CD14-positive monocyte (primary cell): ENCODE data around the gene L3MBTL4. TPM values are rescaled to one million over a fixed set of nuclear protein-coding genes. Genes with fewer than 3 reads are reported as not detected.

Source experiments
- DNase-seq, 3 donors: peaks; one replicate each; pipeline ENCODE4 v3.0.0-alpha.2; 2011 to 2022
- H2AFZ ChIP-seq: 2 replicates; pipeline ENCODE4 v1.6.0; 2012; ENCODE audit warnings: mild to moderate bottlenecking, low read depth, low read length, inconsistent platforms; ENCODE audit not compliant: insufficient read depth, poor library complexity, severe bottlenecking
- H3K27ac ChIP-seq, 2 donors: 1 replicate in 1 of 2; 2 replicates in 1 of 2; pipeline ENCODE4 v1.5.1; 2012 to 2013; ENCODE audit warnings: low read length in 2 of 2, control low read depth in 1 of 2, inconsistent platforms in 1 of 2, low read depth in 1 of 2, mild to moderate bottlenecking in 1 of 2
- H3K27me3 ChIP-seq, 2 donors: one replicate each; pipeline versions ENCODE4 v1.6.0 to v1.6.1; 2011 to 2013; ENCODE audit warnings: low read length in 2 of 2; ENCODE audit not compliant: control insufficient read depth in 2 of 2, insufficient read depth in 2 of 2
- H3K36me3 ChIP-seq, 2 donors: replicated peaks in 1 of 2; 1 replicate in 1 of 2; 2 replicates in 1 of 2; pipeline versions ENCODE4 v1.5.1 to v1.6.1; 2012 to 2013; ENCODE audit warnings: low read length in 2 of 2, control low read depth in 1 of 2, inconsistent platforms in 1 of 2, mild to moderate bottlenecking in 1 of 2; ENCODE audit not compliant: insufficient read depth in 2 of 2, control insufficient read depth in 1 of 2
- H3K4me1 ChIP-seq, 2 donors: 1 replicate in 1 of 2; 2 replicates in 1 of 2; pipeline versions ENCODE4 v1.5.1 to v1.6.1; 2012 to 2013; ENCODE audit warnings: low read length in 2 of 2, control low read depth in 1 of 2, inconsistent platforms in 1 of 2, mild to moderate bottlenecking in 1 of 2, moderate library complexity in 1 of 2; ENCODE audit not compliant: insufficient read depth in 2 of 2, control insufficient read depth in 1 of 2
- H3K4me2 ChIP-seq: replicated peaks from 2 replicates; pipeline ENCODE3; 2012; ENCODE audit warnings: low read length, moderate library complexity, mild to moderate bottlenecking; ENCODE audit not compliant: poor library complexity, severe bottlenecking; ENCODE audit errors: extremely low read depth
- H3K4me3 ChIP-seq, 3 experiments: fragments of 200-600 bp in 1 of 3; sonication (generic) in 1 of 3; replicated peaks in 1 of 3; 1 replicate in 2 of 3; 2 replicates in 1 of 3; pipeline ENCODE4 v1.5.1; 2011 to 2013; ENCODE audit warnings: low read length in 3 of 3, mild to moderate bottlenecking in 3 of 3, control low read depth in 2 of 3, low read depth in 2 of 3, inconsistent platforms in 1 of 3, moderate library complexity in 1 of 3
- H3K79me2 ChIP-seq: 2 replicates; pipeline ENCODE4 v1.6.0; 2012; ENCODE audit warnings: mild to moderate bottlenecking, control low read depth, inconsistent platforms, low read length, moderate library complexity; ENCODE audit not compliant: insufficient read depth
- H3K9ac ChIP-seq: 2 replicates; pipeline ENCODE4 v1.6.0; 2017; ENCODE audit warnings: low read length, mild to moderate bottlenecking; ENCODE audit not compliant: insufficient read depth, poor library complexity, severe bottlenecking
- H3K9me3 ChIP-seq, 2 donors: replicated peaks in 1 of 2; 1 replicate in 1 of 2; 2 replicates in 1 of 2; pipeline versions ENCODE4 v1.5.1 to v1.6.1; 2012 to 2013; ENCODE audit warnings: low read length in 2 of 2, control low read depth in 1 of 2; ENCODE audit not compliant: control insufficient read depth in 1 of 2, insufficient read depth in 1 of 2
- H4K20me1 ChIP-seq: 2 replicates; pipeline ENCODE4 v1.6.0; 2012; ENCODE audit warnings: mild to moderate bottlenecking, low read length, control low read depth, moderate library complexity; ENCODE audit not compliant: insufficient read depth
- H3K27ac Mint-ChIP-seq, 7 donors: one replicate each; pipeline ENCODE4 v1.8.0; 2020; ENCODE audit warnings: mild to moderate bottlenecking in 7 of 7, mixed read lengths in 7 of 7, moderate library complexity in 6 of 7, inconsistent platforms in 2 of 7
- H3K27me3 Mint-ChIP-seq, 3 donors: one replicate each; pipeline ENCODE4 v1.8.0; 2021 to 2022; ENCODE audit warnings: low read depth in 3 of 3, mild to moderate bottlenecking in 3 of 3, mixed read lengths in 3 of 3, moderate library complexity in 3 of 3, inconsistent platforms in 1 of 3
- H3K36me3 Mint-ChIP-seq, 2 donors: one replicate each; pipeline ENCODE4 v1.8.0; 2020; ENCODE audit warnings: mixed read lengths in 2 of 2, inconsistent platforms in 1 of 2, mild to moderate bottlenecking in 1 of 2
- H3K4me1 Mint-ChIP-seq: one replicate; pipeline ENCODE4 v1.8.0; 2020; ENCODE audit warnings: mild to moderate bottlenecking, mixed read lengths
- H3K4me3 Mint-ChIP-seq, 2 donors: one replicate each; pipeline ENCODE4 v1.8.0; 2020; ENCODE audit warnings: mild to moderate bottlenecking in 2 of 2, mixed read lengths in 2 of 2, moderate library complexity in 1 of 2
- H3K9me3 Mint-ChIP-seq, 7 donors: one replicate each; pipeline ENCODE4 v1.8.0; 2020 to 2022; ENCODE audit warnings: mixed read lengths in 7 of 7, mild to moderate bottlenecking in 6 of 7, moderate library complexity in 6 of 7, inconsistent platforms in 2 of 7
- CTCF ChIP-seq: fragments of 200-600 bp; IDR thresholded peaks from one replicate; pipeline ENCODE4 v1.8.0; 2022; ENCODE audit warnings: antibody characterized with exemption, mild to moderate bottlenecking
- WGBS: methylation state at CpG from one replicate; pipeline ENCODE4 v1.1.5; 2013; ENCODE audit warnings: missing lambda C conversion rate; ENCODE audit not compliant: insufficient coverage; 5-methylcytosine and 5-hydroxymethylcytosine counted together
- intact Hi-C, 2 donors: fragments of 100-400 bp; cut with micrococcal nuclease; formaldehyde crosslinking; loops; one replicate each; pipeline versions ENCODE4 v1.15.0 to v1.15.1; 2023
- polyA plus RNA-seq, 3 donors: library from polyadenylated mRNA; depleted of rRNA in 1 of 3; unstranded in 2 of 3; stranded (reverse) in 1 of 3; fragments of 300-500 nt in 2 of 3; fragments of >200 nt in 1 of 3; fragmentation: Illumina TruSeq in 2 of 3; gene quantifications; 1 replicate in 2 of 3; 2 replicates in 1 of 3; pipeline ENCODE4 v1.2.3, GENCODE V29; 2012 to 2021

Gene L3MBTL4
- polyA plus RNA-seq, 3 donors = 0.55 to 1.2 (median 0.72) TPM

DNA sequence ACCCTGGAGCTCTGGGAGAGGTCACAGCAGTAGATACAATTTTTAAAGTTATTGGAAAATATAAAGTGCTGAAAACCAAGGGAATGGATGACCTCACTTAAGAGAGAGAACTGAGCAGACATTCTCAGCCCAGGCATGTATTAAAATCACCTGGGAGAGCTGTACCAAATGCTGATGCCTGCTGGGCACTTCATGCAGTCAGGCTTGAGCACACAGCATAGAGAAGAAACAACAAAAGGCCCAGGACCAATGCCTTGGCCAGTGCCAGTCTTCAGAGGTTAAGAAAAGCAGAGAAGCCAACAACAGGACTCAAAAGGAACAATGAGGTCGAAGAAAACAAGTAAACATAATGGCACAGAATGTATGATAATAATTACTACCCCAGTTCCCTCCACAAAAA is 211.8 kb downstream of the L3MBTL4 start:
- H3K36me3 Mint-ChIP-seq = no peaks in the 10 kb centered on the region
- Histone ChIP-seq H3K79me2 (no peaks in the 10 kb centered on the region), H3K27ac (no peak overlapping the region), H3K9ac (no peak overlapping the region), H3K4me1 (no peaks in the 10 kb centered on the region), H2AFZ (no peak overlapping the region), H3K27me3 (no peaks in the 10 kb centered on the region), H3K4me2 (no peak overlapping the region), H4K20me1 (no peaks in the 10 kb centered on the region), H3K9me3 (no peaks in the 10 kb centered on the region), H3K4me3 (no peak overlapping the region), H3K36me3 (no peaks in the 10 kb centered on the region)
- peaks cover 0 to 2% (median 0%) of the 10 kb centered on the region in 3 donors for H3K27me3 Mint-ChIP-seq
- WGBS = no CpG with 5 or more reads among the region's 1 CpG
- H3K4me1 Mint-ChIP-seq = no peaks in the 10 kb centered on the region
- H3K9me3 Mint-ChIP-seq = peaks cover 0 to 2% (median 0%) of the 10 kb centered on the region in 7 donors
- intact Hi-C loops = no loop called here
- H3K27ac Mint-ChIP-seq = no peak overlapping the region
- no peak for DNase-seq
- no peak overlapping the region for H3K4me3 Mint-ChIP-seq
- no peak for TF ChIP-seq CTCF

- H3K27ac ChIP-seq = no peak overlapping the region
- no peak for DNase-seq
- H3K27ac Mint-ChIP-seq = no peak overlapping the region
- no CpG with 5 or more reads among the region's 4 CpGs for WGBS
- no peak for TF ChIP-seq CTCF
- peaks cover 0 to 2% (median 0%) of the 10 kb centered on the region in 7 donors for H3K9me3 Mint-ChIP-seq
- H2AFZ ChIP-seq = no peak overlapping the region
- intact Hi-C loops = no loop called here
- no peak overlapping the region for H3K9ac ChIP-seq
- no peak overlapping the region for H3K4me2 ChIP-seq
- H3K36me3 Mint-ChIP-seq = no peaks in the 10 kb centered on the region
- no peaks in the 10 kb centered on the region for H4K20me1 ChIP-seq
- no peaks in the 10 kb centered on the region for H3K27me3 ChIP-seq
- H3K4me3 ChIP-seq = no peak overlapping the region
- no peaks in the 10 kb centered on the region for H3K9me3 ChIP-seq
- H3K27me3 Mint-ChIP-seq = no peaks in the 10 kb centered on the region
- H3K36me3 ChIP-seq = no peaks in the 10 kb centered on the region
- H3K4me3 Mint-ChIP-seq = no peak overlapping the region
- H3K79me2 ChIP-seq = no peaks in the 10 kb centered on the region
- no peaks in the 10 kb centered on the region for H3K4me1 Mint-ChIP-seq
- H3K4me1 ChIP-seq = no peaks in the 10 kb centered on the region
These were observed 214.4 kb downstream of the L3MBTL4 start for GRCh38 chr18:6200204-6200774.
